Muscle of back (tissue), 11 donors: Measurements from ENCODE around the gene NDUFAF3. TPM values are rescaled to one million over a fixed set of nuclear protein-coding genes. Genes with fewer than 3 reads are reported as not detected.

Experiments used
- DNase-seq, 3 donors: peaks; one replicate each; pipeline versions ENCODE4 v3.0.0 to v3.0.0-alpha.2; 2013
- polyA plus RNA-seq, 10 donors: library from polyadenylated mRNA; unstranded; fragments of 120-200 nt; gene quantifications; one replicate each; pipeline ENCODE4 v1.2.1, GENCODE V29; 2013; ENCODE audit not compliant: insufficient read length in 10 of 10

The NDUFAF3 gene
- polyA plus RNA-seq, 10 donors = 43.0 to 58.3 (median 51.6) TPM

DNA sequence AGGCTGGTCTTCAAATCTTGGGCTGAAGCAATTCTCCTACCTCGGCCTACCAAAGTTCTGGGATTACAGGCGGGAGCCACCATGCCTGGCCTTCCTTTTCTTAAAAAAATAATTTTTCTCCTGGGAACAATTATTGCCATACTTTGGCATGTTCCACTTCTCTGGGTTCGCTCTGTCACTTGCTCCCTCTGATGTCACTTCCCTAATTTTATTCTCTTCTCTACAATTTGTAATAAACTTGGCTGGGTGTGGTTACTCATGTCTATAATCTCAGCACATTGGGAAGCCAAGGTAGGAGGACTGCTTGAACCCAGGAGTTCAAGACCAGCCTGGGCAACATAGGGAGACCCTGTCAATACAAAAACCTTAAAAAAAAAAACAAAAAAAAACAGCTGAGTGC lies 13.4 kb downstream of the NDUFAF3 start:
- DNase-seq = no peak

DNA sequence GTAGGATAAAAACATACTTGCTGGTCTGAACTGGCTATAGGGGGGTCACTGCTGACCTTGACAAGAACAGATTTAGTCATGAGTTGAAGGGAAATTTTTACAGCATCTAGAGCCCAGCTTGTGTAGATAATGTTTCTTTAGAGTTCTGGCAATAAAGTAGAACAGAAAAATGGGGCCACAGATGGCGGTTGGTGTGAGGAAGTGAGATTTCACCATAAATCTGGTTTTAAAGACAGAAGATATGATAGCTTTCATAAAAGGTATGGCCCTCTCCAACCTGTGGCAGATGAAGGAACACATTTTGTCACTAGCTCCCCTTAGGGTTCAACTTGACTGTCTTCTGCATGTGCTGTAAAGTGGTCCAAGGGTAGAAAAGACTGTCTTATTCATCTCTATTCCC lies 31.6 kb downstream of the NDUFAF3 start:
- no peak for DNase-seq

DNA sequence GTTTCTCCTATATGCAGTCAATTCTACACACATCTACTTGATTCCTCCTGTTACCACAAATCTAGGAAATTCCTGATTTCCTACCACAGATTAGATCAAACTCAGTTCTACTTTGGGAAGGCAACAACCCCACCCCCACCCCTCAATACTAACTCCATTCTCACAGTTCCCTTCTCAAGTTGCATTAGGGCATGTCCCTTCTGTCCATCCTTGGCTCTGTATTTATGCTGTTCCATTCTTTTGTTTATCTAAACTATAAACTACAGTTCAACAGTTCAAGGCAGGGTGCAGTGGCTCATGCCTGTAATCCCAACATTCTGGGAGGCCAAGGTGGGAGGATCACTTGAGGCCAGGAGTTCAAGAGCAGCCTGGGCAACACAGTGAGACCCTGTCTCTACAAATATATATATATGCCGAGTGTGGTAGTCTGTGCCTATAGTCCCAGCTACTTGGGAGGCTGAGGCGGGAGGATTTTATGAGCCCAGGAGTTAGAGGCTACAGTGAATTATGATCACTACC lies 32.5 kb downstream of the NDUFAF3 start:
- no peak for DNase-seq

DNA sequence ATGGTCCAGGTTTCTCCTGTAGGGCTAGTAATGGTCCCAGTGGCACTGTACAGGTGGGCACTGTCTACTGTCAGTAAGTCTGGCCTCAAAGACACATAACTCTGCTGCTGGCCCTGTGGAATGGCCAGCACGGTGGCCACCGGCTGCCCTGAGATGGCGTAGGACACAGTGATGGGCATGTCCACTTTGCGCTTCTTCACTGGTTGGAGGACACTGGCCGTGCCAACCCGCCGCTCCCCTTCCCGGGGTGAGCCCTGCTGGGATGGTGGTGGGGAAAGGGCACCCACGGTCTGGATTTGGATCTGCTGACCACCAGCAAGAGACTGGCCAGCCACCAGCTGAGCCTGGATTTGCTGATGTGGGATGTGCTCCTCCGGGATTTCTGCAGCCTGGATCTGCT lies 35.3 kb downstream of the NDUFAF3 start:
- no peak for DNase-seq

DNA sequence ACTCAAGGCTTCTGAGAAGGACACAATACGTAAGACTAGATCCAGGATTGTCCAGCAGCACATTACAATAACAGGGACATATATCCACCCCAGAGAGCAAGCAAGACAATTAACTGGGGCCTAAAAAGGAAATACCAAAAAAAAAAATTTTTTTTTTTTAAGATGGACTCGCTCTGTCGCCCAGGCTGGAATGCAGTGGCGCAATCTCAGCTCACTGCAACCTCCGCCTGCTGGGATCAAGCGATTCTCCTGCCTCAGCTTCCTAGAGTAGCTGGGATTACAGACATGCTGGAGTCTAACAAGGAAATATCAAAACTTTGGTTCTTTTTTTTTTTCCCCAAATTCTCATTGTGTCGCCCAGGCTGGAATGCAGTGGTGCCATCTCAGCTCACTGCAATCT lies 36.1 kb downstream of the NDUFAF3 start:
- DNase-seq = no peak

Other genes with a start within 250 kb of the NDUFAF3 start
- 10 to 100 TPM; 30.2 to 47.0 (median 38.9) TPM for gene PRKAR2A, start 174.2 kb upstream of the NDUFAF3 start, polyA plus RNA-seq
- gene SLC25A20, start 123.2 kb upstream of the NDUFAF3 start, polyA plus RNA-seq = 10 to 100 TPM; 13.1 to 20.8 (median 16.0) TPM
- gene ARIH2, start 103.3 kb upstream of the NDUFAF3 start, polyA plus RNA-seq = 10 to 100 TPM; 40.0 to 69.3 (median 56.1) TPM
- 10 to 100 TPM in 8 of 10 donors, 1 to 10 TPM in 2; 8.2 to 15.8 (median 12.7) TPM for gene P4HTM, start 31.9 kb upstream of the NDUFAF3 start, polyA plus RNA-seq
- 100 to 1,000 TPM in 6 of 10 donors, 10 to 100 TPM in 4; 92.1 to 147 (median 106) TPM for gene WDR6, start 14.7 kb upstream of the NDUFAF3 start, polyA plus RNA-seq
- gene DALRD3, start 3.5 kb upstream of the NDUFAF3 start, polyA plus RNA-seq = 10 to 100 TPM; 24.6 to 35.1 (median 29.1) TPM
- 100 to 1,000 TPM; 186 to 255 (median 241) TPM for gene IMPDH2, start 7.3 kb downstream of the NDUFAF3 start, polyA plus RNA-seq
- gene QRICH1, start 72.0 kb downstream of the NDUFAF3 start, polyA plus RNA-seq = 10 to 100 TPM; 47.5 to 63.6 (median 53.9) TPM
- 100 to 1,000 TPM; 227 to 289 (median 271) TPM for gene QARS1, start 82.6 kb downstream of the NDUFAF3 start, polyA plus RNA-seq
- gene USP19, start 98.7 kb downstream of the NDUFAF3 start, polyA plus RNA-seq = 10 to 100 TPM; 28.5 to 37.0 (median 32.0) TPM
- gene LAMB2, start 110.9 kb downstream of the NDUFAF3 start, polyA plus RNA-seq = 100 to 1,000 TPM; 258 to 439 (median 333) TPM
- 10 to 100 TPM; 11.4 to 18.8 (median 14.0) TPM for gene CCDC71, start 144.2 kb downstream of the NDUFAF3 start, polyA plus RNA-seq
- gene KLHDC8B, start 149.5 kb downstream of the NDUFAF3 start, polyA plus RNA-seq = 100 to 1,000 TPM in 4 of 10 donors, 10 to 100 TPM in 6; 64.9 to 114 (median 89.6) TPM